ENCODE measurements around the gene DYNLT4.

GRCh38 chr1:44847845-44848244, 40.7 kb upstream of the DYNLT4 start:
- TF ChIP-seq POLR2A (IDR thresholded peaks at IDR 0.05) = no peak
- no peak for TF ChIP-seq CTCF (IDR thresholded peaks at IDR 0.05)

All from thyroid gland (tissue), 4 donors.